ENCODE data around the gene TAF13. TPM values are rescaled to one million over a fixed set of nuclear protein-coding genes. Genes with fewer than 3 reads are reported as not detected.
A peak's percentile ranks its signal among the peaks of the same experiment; 100 is the strongest.
"Not testable (repeated sequence)": the region's sequence is repeated elsewhere in the genome, so short reads cannot be mapped to it uniquely, and the experiment has no call there.

Gene TAF13
- total RNA-seq, 1 donor from 2014 or later, result 93.5 TPM

DNA sequence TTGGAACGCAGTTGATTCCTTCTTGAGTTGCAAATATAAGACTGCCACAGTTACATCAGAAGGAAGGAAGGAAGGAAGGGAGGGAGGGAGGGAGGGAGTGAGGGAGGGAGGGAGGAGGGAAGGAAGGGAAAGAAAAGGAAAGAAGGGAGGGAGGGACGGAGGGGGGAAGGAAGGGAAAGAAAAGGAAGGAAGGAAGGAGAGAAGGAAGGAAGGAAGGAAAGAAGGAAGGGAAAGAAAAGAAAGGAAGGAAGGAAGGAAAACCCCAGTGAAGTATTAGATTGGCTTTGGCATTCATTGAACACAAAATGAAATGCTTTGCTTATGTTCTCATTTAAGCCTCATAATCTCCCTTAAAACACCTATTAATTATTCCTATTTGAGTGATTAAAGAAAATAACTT lies 27.5 kb downstream of the TAF13 start:
- no peak for DNase-seq (ENCODE audit: low read depth)

GRCh38 chr1:109047339-109047738 lies 28.5 kb downstream of the TAF13 start:
- no peak for DNase-seq (ENCODE audit: low read depth)

GRCh38 chr1:109046671-109047070 lies 29.1 kb downstream of the TAF13 start:
- no peak for DNase-seq (ENCODE audit: low read depth)

DNA sequence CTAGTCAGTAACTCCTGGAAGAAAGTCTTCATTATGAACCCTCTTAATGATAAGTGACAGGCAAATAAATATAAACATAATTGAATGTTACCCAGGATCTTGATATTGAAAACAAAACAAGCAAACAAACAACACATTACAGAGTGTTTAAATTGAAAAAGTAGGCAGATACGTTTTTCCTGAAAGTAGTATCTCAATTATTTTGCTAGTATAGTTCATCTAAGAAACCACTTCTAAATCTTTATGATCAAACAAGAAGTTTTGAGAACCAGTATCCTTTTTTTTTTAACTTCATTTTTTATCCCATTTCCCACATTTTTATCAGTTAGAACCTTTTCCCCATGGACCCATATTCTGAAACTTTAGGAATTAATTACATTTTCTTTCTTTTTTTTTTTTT lies 30.2 kb downstream of the TAF13 start:
- no peak for DNase-seq (ENCODE audit: low read depth)

DNA sequence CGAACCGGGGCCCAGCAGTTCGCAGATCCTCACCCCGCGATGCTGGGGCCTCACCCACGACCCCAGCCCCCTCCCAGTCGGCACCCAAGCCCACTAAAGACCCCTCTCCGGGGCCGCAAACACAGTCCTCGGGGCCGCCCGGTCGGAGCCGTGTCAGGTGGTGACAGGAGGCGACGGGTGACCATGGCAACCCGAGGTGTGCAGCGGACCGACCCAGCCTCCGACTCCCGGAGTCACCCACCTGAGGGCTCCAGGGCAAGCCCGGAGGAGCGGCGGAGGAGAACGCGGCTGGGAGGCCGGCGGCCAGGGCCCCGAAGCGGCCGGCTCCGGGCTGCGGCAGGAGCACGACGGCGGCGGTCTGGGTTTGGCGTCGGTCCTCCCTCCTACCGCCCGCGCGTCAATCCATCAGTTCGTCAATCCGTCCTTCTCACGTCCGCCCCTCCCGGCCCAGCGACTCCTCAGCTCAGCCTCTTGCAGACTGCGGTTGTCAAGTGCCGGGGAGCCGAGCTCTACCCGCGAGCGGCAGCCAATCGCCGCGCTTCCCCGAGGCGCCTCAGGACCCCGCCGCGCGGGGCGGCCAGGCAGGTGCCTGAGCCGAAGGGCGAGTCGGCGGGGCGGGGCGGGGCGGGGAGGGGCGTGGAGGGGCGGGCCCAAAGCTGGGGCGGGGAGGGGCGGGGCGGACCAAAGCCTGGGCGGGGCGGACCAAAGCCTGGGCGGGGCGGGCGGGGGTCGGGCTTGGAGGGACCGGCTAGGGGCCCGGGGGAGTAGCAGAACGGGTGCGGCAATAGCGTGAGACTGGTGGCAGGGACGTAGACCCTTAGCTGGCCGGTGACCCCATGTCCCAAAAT lies 34.0 kb downstream of the TAF13 start, which contains the start of gene WDR47:
Gene WDR47 (minus strand): TSS at position 482 of the 848 bp plus-strand sequence. CDS start 18,590 bp downstream, outside the sequence.
- peak; percentile 97 for DNase-seq (ENCODE audit: low read depth)

DNA sequence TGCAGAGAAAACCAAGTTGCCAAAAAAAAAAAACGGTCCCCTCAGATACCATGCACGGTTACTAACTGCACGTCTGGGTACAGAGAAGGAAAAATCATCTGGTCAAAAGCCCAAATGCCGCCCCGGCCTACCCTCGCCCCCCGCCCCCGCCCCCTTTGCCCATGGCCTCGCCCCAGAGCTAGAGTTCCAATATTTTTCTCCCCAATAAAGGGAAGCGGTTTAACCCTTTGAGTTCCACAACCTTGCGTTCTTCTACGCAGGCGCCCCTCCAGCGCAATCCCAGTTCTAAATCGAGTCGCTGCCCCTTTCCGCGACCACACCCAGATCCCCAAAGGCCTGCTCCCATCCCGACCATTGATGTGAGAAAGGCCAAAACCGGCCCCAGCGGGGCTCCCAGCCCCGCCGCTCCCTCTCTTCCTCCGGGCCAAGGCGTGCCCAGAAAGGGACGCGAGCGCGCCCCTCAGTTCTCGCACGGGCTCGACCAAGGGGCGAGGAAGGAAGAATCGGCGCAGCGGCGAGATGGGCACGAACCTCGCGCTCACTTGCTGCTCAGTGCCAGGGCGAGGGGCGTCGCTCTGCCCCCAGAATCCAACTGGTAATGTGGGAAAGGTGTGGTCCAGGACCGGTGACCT lies 34.7 kb downstream of the TAF13 start:
- DNase-seq (ENCODE audit: low read depth), result peak; percentile 47

DNA sequence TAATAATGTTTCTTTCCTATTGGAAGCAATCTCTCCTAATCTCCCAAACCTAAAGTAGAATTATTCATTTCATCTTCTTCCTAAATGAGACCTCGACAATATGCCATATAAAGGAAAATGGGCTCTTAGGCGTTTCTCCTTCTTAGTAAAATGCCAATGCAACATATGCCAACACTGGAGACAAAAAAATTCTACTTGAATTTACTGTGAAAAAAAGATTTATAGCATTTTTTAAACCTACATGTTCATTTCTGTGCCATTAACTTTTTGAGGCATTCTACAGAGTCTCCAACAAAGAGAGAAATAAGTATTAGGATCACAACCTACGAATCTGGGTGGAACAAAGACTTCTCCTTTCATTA lies 35.2 kb downstream of the TAF13 start:
- DNase-seq (ENCODE audit: low read depth), result no peak

DNA sequence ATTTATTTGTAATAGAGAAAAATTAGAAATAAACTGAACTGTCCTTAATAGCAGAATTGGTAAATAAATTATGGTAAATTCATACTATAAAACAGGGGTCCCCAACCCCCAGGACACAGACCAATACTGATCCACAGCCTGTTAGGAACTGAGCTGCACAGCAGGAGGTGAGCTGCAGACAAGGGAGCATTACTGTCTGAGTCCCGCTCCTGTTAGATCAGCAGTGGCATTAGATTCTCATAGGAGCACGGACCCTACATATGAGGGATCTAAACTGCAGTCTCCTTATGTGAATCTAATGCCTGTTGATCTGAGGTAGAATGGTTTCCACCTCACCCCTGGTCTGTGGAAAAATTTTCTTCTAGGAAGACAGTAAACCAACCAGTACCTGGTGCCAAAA lies 41.4 kb downstream of the TAF13 start:
- no peak for DNase-seq (ENCODE audit: low read depth)

DNA sequence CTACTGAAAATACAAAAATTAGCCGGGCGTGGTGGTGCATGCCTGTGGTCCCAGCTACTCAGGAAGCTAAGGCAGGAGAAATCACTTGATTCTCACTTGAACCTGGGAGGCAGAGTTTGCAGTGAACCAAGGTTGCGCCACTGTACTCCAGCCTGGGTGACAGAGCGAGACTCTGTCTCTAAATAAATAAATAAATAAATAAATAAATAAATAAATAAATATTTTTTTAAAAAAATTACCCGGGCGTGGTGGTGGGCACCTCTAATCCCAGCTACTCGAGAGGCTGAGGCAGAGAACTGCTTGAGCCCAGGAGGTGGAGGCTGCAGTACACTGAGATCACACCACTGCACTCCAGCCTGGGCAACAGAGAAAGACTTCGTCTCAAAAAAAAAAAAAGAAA lies 46.3 kb downstream of the TAF13 start:
- DNase-seq (ENCODE audit: low read depth), result not testable (repeated sequence)

GRCh38 chr1:109027841-109028240 lies 48.0 kb downstream of the TAF13 start:
- DNase-seq (ENCODE audit: low read depth), result no peak

GRCh38 chr1:109025694-109026093 lies 50.1 kb downstream of the TAF13 start:
- no peak for DNase-seq (ENCODE audit: low read depth)

DNA sequence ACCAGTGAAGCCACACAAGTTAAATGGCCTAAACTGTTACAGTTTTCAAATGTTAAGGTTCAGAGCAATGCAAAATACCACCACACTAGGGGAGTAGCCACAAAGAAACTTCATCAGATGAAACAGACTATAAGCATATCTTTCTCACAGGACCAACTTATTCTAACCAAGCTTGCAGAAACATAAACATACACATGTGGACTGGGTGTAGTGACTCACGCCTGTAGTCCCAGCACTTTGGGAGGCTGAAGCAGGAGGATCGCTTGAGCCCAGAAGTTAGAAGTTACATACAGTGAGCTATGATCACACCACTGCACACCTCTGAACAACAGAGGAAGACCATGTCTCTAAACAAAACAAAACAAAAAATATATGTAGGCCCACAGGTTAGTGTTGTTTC lies 51.2 kb downstream of the TAF13 start:
- no peak for DNase-seq (ENCODE audit: low read depth)

DNA sequence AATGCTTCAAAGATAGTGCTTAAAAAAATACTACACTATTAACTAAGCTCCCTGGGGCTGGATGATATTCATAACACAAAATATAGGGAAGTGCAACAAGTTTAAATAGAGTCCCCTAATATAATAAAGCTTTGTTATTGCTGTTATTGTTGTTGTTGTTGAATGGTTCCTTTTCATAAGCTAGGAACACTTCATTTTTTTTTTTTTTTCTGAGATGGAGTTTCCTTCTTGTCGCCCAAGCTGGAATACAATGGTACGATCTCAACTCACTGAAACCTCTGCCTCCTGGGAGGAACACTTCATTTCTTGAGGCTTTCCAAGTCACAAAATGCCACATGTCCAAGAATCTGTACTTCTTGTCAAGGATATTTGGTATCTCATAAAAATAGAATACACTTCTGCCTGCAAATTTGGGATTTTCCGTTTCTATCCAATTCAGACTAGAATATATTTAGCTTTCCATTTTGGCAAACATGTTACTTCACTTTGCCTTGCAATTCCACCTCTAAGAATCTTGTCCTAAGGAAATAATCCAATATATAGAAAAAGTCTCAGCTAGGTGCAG lies 55.0 kb downstream of the TAF13 start:
- no peak for DNase-seq (ENCODE audit: low read depth)

- not testable (repeated sequence) for DNase-seq (ENCODE audit: low read depth)
Observed at GRCh38 chr1:109017719-109018118, 58.1 kb downstream of the TAF13 start.

GRCh38 chr1:109017134-109017533 lies 58.7 kb downstream of the TAF13 start:
- DNase-seq (ENCODE audit: low read depth), result no peak

Other genes with a start within 250 kb of the TAF13 start
- 0.31 and 1.8 TPM in 2 replicates for gene AKNAD1, start 218.9 kb downstream of the TAF13 start, total RNA-seq
- gene GPSM2, start 199.0 kb downstream of the TAF13 start, total RNA-seq, result 103 and 146 TPM in 2 replicates
- 14.1 and 15.7 TPM in 2 replicates for gene CLCC1, start 112.5 kb downstream of the TAF13 start, total RNA-seq
- 20.0 and 20.2 TPM in 2 replicates for gene WDR47, start 33.9 kb downstream of the TAF13 start, total RNA-seq
- 30.5 and 34.3 TPM in 2 replicates for gene TMEM167B, start 14.8 kb upstream of the TAF13 start, total RNA-seq
- 0.21 and 0.80 TPM in 2 replicates for gene ELAPOR1, start 38.1 kb upstream of the TAF13 start, total RNA-seq
- 146 and 160 TPM in 2 replicates for gene SARS1, start 137.9 kb upstream of the TAF13 start, total RNA-seq
- gene CELSR2, start 173.5 kb upstream of the TAF13 start, total RNA-seq, result 0.31 and 0.43 TPM in 2 replicates
- 3.6 and 4.0 TPM in 2 replicates for gene PSRC1, start 207.1 kb upstream of the TAF13 start, total RNA-seq
- gene MYBPHL, start 231.0 kb upstream of the TAF13 start, total RNA-seq, result 1.1 TPM in 1 of 2 replicates, not detected in the other

All from myocyte (in vitro differentiated cells).